Stimulated activated naive CD8-positive, alpha-beta T cell treated with anti-CD3 and anti-CD28 coated beads, Interleukin-15, Interleukin-2, amounts not matched to agents 100 ng/mL and 50 ng/mL, for 24 hours (primary cell): ENCODE data around the gene POLR2F.
"Not testable (repeated sequence)": the region's sequence is repeated elsewhere in the genome, so short reads cannot be mapped to it uniquely, and the experiment has no call there.

Source experiments
- H3K27ac Mint-ChIP-seq: one replicate; pipeline ENCODE4 v1.8.0; 2021; ENCODE audit warnings: mild to moderate bottlenecking, mixed read lengths
- H3K27me3 Mint-ChIP-seq: one replicate; pipeline ENCODE4 v1.8.0; 2021; ENCODE audit warnings: mixed read lengths
- H3K36me3 Mint-ChIP-seq: one replicate; pipeline ENCODE4 v1.8.0; 2021; ENCODE audit warnings: low read depth, mixed read lengths
- H3K4me1 Mint-ChIP-seq: one replicate; pipeline ENCODE4 v1.8.0; 2021; ENCODE audit warnings: low read depth, mixed read lengths
- H3K4me3 Mint-ChIP-seq: one replicate; pipeline ENCODE4 v1.8.0; 2021; ENCODE audit warnings: mild to moderate bottlenecking, mixed read lengths
- H3K9me3 Mint-ChIP-seq: one replicate; pipeline ENCODE4 v1.8.0; 2021; ENCODE audit warnings: mixed read lengths

Gene POLR2F

DNA sequence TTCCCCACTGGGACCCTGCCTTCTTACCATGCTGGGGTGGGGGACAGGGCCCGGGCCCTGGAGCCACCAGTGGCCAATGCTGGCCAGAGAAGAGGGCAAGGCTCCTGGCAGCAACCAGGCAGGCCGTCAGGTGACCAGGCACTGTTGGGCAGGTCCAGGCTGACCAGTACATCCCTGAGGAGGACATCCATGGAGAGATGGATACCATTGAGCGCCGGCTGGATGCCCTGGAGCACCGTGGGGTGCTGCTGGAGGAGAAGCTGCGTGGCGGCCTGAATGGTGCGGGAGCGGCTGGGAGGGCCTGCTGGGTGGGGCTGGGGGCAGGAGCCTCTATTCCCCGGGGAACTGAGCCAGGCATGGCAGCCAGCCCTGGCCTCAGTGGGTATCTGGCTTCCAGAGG lies 21.1 kb upstream of the POLR2F start:
- peaks cover 7% of the 10 kb centered on the region for H3K36me3 Mint-ChIP-seq
- no peak overlapping the region for H3K27ac Mint-ChIP-seq
- H3K4me3 Mint-ChIP-seq = no peak overlapping the region
- no peaks in the 10 kb centered on the region for H3K27me3 Mint-ChIP-seq
- no peaks in the 10 kb centered on the region for H3K9me3 Mint-ChIP-seq
- peaks cover 9% of the 10 kb centered on the region for H3K4me1 Mint-ChIP-seq

DNA sequence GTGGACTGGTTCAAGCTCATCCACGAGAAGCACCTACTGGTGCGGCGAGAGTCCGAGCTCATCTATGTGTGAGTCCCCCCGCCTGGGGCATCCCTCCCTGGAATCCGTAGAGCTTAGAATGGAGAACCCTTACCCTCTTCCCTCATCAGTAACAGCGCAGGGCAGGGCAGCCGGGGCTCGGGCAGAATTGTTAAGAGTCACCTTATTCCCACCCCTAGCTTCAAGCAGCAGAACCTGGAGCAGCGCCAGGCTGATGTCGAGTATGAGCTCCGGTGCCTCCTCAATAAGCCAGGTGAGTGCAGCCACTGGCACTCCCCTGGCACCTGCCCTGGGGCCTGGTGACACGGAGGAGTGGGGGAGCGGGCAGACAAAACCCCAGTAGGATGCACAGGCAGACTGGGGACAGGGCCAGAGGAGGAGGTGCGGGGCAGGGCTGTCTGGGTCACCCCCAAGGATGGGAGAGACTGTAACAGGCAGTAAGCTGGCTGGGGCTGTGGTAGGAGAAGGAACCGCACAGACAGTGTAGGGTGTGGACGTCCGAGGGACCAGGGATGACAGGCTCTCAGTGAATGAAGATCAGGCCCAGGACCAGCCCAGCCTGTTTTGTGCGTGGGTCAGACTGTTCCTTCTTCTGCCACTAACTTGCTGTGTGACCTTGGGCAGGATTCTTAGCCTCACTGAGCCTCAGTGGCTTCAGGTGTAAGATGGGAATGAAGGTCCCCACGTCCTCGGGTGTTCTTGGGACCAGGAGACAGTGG lies 20.5 kb upstream of the POLR2F start:
- Mint-ChIP-seq H3K4me1 (peaks cover 9% of the 10 kb centered on the region), H3K27ac (no peak overlapping the region), H3K9me3 (no peaks in the 10 kb centered on the region), H3K4me3 (no peak overlapping the region), H3K27me3 (no peaks in the 10 kb centered on the region), H3K36me3 (peaks cover 7% of the 10 kb centered on the region)

DNA sequence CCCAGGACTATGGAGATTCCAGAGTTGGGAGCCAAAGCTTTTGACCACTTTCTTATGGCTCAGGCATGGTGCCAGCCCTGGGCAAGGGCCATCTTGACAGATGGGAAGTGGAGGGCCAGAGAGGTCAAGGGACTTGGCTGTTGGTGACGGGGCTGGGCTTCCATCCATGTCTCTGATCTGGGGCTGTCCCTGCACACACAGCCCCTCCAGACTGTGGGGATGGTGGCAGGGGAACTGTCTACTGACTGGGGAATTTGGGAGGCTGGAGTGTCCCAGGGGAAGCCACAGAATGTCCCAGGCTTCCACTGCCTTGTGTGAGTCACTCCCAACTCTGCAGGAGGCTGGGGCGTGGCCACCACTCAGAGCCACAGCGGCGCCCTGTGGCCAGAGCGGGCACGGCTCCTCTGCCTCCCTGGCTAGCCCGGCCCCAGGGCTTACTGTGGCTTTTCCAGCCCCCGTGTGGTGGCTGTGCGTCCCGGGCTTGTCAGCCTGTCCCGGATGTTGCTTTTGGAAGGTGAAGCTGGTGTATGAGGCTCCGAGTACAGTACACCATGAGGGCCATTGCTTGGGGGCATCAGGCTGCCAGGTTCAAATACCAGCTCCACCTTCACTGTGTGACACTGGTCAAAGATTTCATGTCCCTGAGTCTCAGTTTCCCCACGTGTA lies 19.7 kb upstream of the POLR2F start:
- H3K27me3 Mint-ChIP-seq = no peaks in the 10 kb centered on the region

DNA sequence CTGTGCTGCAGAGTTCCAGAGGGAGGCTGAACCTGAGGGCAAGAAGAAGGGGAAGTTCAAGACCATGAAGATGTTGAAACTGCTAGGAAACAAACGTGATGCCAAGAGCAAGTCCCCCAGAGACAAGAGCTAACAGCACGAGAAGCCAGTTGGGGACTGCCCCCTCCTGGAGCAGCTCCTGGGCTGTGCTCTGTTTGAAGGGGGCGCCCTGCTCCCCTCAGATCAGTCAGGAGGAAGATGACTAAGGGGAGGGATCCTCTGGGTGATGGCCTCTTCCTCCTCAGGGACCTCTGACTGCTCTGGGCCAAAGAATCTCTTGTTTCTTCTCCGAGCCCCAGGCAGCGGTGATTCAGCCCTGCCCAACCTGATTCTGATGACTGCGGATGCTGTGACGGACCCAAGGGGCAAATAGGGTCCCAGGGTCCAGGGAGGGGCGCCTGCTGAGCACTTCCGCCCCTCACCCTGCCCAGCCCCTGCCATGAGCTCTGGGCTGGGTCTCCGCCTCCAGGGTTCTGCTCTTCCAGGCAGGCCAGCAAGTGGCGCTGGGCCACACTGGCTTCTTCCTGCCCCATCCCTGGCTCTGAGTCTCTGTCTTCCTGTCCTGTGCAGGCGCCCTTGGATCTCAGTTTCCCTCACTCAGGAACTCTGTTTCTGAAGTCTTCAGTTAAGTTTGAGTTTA lies 12.7 kb upstream of the POLR2F start:
- Mint-ChIP-seq H3K4me1 (no peaks in the 10 kb centered on the region), H3K36me3 (no peaks in the 10 kb centered on the region), H3K27me3 (no peaks in the 10 kb centered on the region), H3K27ac (peak overlapping the region; percentile 16), H3K4me3 (no peak overlapping the region), H3K9me3 (no peaks in the 10 kb centered on the region)

More for the DNA sequence above, 19.7 kb upstream of the POLR2F start:
- Mint-ChIP-seq H3K4me3 (no peak overlapping the region), H3K36me3 (peaks cover 3% of the 10 kb centered on the region), H3K9me3 (no peaks in the 10 kb centered on the region), H3K4me1 (peaks cover 9% of the 10 kb centered on the region), H3K27ac (peak overlapping the region; percentile 40)

DNA sequence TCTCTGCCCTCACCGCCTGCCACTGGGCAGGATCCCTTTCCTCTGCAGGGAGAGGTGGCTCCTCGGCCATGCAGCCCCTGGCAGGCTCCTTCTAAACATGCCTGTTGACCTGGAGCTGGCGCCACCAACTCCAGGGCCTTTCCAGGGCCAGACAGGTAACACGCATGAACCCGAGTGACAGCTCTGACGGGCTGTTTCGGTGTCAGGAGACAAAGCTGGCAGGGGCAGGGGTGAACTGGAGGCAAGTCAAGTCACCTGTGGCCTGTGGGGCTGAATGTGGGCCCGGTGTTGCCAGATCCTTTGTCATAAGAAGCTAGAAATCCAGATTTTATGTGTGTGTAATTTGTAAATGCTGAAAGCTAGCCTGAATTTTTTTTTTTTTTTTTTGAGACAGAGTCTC lies 11.4 kb upstream of the POLR2F start:
- no peaks in the 10 kb centered on the region for H3K4me1 Mint-ChIP-seq
- no peaks in the 10 kb centered on the region for H3K36me3 Mint-ChIP-seq
- H3K27me3 Mint-ChIP-seq = no peaks in the 10 kb centered on the region
- H3K4me3 Mint-ChIP-seq = no peak overlapping the region
- no peaks in the 10 kb centered on the region for H3K9me3 Mint-ChIP-seq
- no peak overlapping the region for H3K27ac Mint-ChIP-seq

DNA sequence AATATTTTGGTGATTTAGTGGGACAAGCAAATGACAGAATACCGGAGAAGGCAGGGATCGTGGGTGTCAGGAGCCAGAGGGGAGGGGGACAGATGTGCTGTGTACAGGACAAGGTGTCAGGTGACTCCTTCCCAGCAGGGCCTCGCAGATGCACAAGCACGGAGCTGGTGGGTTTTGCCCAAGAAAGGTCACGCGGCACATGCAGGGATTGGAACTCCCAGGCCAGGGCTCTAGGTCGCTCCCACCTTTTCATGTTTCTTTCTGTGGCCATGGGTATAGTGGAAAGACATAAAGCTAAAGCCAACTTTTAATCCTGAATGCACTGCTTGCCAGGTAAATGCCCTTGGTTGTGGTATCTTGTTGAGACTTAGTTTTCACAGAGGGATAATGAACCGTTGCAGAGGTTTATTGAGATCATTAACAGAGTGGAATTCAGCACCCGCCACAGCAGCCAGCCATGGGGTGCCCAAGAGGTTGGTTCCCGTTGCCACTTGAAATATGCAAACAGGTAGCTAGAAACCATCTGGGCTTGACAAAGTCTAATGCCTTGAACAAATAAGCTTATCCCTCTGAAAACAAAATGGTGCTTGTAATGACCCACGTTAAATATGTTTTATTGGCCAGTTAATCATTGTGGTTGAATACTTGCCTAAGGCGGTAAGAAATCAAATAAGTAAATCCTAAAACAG lies 10.2 kb upstream of the POLR2F start:
- no peak overlapping the region for H3K27ac Mint-ChIP-seq
- no peak overlapping the region for H3K4me3 Mint-ChIP-seq
- no peaks in the 10 kb centered on the region for H3K36me3 Mint-ChIP-seq
- H3K27me3 Mint-ChIP-seq = no peaks in the 10 kb centered on the region
- H3K9me3 Mint-ChIP-seq = no peaks in the 10 kb centered on the region
- H3K4me1 Mint-ChIP-seq = no peaks in the 10 kb centered on the region

DNA sequence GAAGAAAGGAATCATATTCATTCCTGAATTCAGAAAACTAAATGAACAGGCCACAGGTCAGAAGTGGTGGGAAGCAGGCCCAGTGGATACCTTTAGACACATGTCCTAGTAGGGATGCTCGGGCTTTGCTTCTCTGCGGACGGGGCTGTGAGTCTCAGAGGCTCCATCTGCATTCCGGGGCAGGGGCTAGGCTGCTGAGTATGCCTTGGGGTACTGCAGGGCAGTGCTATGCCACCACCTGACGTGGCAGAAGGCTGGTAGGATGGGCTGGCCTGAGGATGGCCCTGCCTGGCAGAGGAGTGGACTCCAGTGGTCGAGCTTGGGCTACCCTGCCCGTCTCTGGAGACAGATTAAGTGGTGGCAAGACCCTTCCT lies 9.7 kb upstream of the POLR2F start:
- no peaks in the 10 kb centered on the region for H3K9me3 Mint-ChIP-seq

DNA sequence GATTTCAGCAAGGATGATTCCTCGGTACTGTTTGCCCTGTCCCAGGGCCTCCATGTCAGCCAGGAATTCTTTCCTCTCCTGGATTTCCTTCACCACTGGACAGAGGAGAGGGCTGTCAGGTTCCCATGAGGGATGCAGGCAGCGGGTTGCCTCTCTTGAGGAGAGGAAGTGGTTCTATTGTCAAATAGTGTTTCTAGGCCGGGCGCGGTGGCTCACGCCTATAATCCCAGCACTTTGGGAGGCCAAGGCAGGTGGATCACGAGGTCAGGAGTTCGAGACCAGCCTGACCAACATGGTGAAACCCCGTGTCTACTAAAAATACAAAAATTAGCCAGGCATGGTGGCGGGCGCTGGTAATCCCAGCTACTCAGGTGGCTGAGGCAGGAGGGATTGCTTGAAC lies 9.1 kb upstream of the POLR2F start:
- not testable (repeated sequence) for H3K9me3 Mint-ChIP-seq, H3K4me3 Mint-ChIP-seq, H3K27me3 Mint-ChIP-seq, H3K4me1 Mint-ChIP-seq, H3K36me3 Mint-ChIP-seq, H3K27ac Mint-ChIP-seq

More for the DNA sequence above, 9.7 kb upstream of the POLR2F start:
- Mint-ChIP-seq H3K4me3 (no peak overlapping the region), H3K4me1 (no peaks in the 10 kb centered on the region), H3K27me3 (no peaks in the 10 kb centered on the region), H3K27ac (no peak overlapping the region), H3K36me3 (no peaks in the 10 kb centered on the region)

DNA sequence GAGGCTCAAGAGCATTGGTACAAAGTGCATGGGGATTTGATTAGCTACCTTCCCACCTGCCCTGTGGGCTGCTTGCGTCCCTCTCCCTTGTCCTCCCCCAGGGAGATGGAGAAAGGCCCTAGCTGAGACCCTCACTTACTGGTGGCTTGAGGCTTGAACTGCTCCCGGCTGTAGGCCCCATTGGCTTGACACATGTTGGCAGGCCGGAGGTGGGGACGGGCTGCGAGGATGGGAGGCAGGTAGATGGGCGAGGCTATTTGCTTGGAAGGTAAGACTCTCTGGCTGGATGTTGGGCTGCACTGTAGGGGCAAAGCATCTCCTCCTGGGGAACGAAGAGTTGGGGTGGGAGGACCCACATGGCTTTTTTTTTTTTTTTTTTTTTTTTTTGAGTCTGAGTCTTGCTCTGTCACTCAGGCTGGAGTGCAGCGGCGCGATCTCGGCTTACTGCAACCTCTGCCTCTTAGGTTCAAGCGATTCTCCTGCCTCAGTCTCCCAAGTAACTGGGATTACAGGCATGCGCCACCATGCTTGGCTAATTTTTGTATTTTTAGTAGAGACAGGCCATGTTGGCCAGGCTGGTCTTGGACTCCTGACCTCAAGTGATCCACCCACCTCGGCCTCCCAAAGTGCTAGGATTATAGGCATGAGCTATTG lies 6.2 kb upstream of the POLR2F start:
- not testable (repeated sequence) for H3K36me3 Mint-ChIP-seq, H3K27ac Mint-ChIP-seq, H3K4me3 Mint-ChIP-seq, H3K9me3 Mint-ChIP-seq, H3K27me3 Mint-ChIP-seq, H3K4me1 Mint-ChIP-seq

DNA sequence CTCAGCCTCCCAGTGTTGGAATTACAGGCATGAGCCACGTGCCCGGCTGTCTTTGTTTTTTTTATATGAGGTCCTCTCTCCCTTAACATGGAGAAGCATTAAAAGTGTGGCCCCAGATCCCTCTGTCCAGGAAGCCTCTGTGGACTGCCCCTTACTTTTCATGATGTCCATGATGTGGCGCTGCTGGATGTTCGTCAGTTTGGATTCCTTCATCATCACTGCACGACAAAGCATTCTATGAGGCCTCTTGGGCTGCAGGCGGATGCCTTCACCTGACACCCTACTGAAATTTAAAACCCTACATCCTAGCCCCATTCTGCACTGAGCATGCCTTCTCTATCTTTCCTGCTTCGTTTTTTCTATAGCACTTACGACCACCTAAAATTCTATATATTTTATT lies 2.2 kb upstream of the POLR2F start:
- Mint-ChIP-seq H3K27me3 (peaks cover 14% of the 10 kb centered on the region), H3K36me3 (peaks cover 9% of the 10 kb centered on the region), H3K9me3 (no peaks in the 10 kb centered on the region), H3K27ac (no peak overlapping the region), H3K4me3 (no peak overlapping the region), H3K4me1 (peaks cover 21% of the 10 kb centered on the region)

DNA sequence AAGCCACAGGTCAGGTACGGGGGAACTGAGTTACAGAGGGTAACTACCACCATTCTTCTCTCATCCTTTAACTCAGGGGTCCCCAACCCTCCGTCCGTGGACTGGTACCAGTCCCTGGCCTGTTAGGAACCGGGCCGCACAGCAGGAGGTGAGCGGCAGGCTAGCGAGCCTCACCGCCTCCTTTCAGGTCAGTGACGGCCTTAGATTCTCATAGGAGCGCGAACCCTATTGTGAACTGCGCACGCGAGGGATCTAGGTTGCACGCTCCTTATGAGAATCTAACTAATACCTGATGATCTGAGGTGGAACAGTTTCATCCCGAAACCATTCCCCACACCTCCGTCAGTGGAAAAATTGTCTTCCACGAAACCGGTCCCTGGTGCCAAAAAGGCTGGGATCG lies 870 bp upstream of the POLR2F start:
- peak overlapping the region; percentile 99 for H3K4me3 Mint-ChIP-seq
- peaks cover 14% of the 10 kb centered on the region for H3K27me3 Mint-ChIP-seq
- not testable (repeated sequence) for H3K9me3 Mint-ChIP-seq, H3K27ac Mint-ChIP-seq
- H3K36me3 Mint-ChIP-seq = peaks cover 21% of the 10 kb centered on the region
- H3K4me1 Mint-ChIP-seq = peaks cover 31% of the 10 kb centered on the region

DNA sequence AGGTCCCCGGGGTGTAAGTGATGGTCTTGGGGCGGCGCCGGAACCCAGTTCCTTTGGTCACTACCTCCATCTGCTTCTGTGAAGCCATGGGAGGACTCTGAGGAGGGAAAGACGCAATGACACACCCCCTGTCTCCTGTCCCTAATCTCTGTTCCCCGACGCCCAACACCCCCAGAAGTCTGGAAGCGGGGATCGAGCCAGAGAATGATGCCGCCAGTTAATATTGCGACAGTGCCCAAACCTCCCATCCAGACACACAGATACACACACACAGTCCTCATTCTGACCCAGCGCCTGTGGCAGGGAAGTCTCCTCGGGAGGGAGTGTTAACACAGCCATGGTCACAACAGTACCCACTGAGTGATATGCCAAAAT lies 450 bp upstream of the POLR2F start:
- H3K4me1 Mint-ChIP-seq = peaks cover 31% of the 10 kb centered on the region
- H3K27me3 Mint-ChIP-seq = peaks cover 14% of the 10 kb centered on the region
- H3K9me3 Mint-ChIP-seq = no peaks in the 10 kb centered on the region
- peaks cover 25% of the 10 kb centered on the region for H3K36me3 Mint-ChIP-seq
- peak overlapping the region; percentile 99 for H3K4me3 Mint-ChIP-seq
- peak overlapping the region; percentile 72 for H3K27ac Mint-ChIP-seq

DNA sequence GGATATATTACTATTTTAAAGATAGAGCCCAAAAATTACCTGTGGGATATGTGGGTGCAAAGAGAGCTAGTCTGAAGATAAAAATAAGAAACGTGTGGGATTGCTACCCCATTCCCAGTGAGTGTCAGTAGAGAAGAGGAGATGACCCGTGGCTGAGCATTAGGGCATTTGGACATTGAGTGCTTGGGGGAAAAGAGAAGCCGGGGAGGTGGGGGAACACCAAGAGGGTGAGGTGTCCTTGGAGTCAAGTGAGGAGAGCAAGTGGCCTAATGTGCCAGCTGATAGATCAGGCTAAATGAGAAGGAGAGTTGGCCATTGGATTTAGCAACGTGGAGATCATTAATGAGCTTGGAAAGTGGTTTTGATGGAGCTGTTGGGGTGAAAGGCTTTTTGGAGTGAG lies 1.2 kb downstream of the POLR2F start:
- H3K4me3 Mint-ChIP-seq = peak overlapping the region; percentile 99
- peaks cover 14% of the 10 kb centered on the region for H3K27me3 Mint-ChIP-seq
- peak overlapping the region; percentile 75 for H3K27ac Mint-ChIP-seq
- H3K9me3 Mint-ChIP-seq = no peaks in the 10 kb centered on the region
- H3K4me1 Mint-ChIP-seq = peaks cover 31% of the 10 kb centered on the region
- peaks cover 40% of the 10 kb centered on the region for H3K36me3 Mint-ChIP-seq

DNA sequence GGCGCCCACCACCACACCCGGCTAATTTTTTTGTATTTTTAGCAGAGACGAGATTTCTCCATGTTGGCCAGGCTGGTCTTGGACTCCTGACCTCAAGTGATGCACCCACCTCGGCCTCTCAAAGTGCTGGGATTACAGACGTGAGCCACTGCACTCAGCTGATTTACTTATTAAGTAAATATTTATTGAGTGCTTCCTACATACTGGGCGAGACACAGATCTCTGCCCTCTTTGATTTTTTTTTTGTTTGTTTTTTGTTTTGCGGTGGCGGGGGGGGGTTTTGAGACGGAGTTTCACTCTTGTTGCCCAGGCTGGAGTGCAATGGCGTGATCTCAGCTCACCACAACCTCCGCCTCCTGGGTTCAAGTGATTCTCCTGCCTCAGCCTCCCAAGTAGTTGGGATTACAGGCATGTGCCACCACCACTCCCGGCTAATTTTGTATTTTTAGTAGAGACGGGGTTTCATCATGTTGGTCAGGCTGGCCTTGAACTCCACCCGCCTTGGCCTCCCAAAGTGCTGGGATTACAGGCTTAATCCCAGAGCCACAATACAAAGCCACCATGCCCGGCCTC lies 2.4 kb downstream of the POLR2F start:
- H3K36me3 Mint-ChIP-seq = peaks cover 46% of the 10 kb centered on the region
- not testable (repeated sequence) for H3K4me3 Mint-ChIP-seq, H3K9me3 Mint-ChIP-seq, H3K27ac Mint-ChIP-seq
- H3K4me1 Mint-ChIP-seq = peaks cover 31% of the 10 kb centered on the region
- H3K27me3 Mint-ChIP-seq = peaks cover 14% of the 10 kb centered on the region
